Lower leg skin (tissue), 3 donors: ENCODE results near the gene OR52E4.

Experiments used
- CTCF ChIP-seq, 3 donors: fragments of 450-650 bp; IDR thresholded peaks; one replicate each; pipeline ENCODE4 v1.5.1; 2016; ENCODE audit warnings: antibody characterized with exemption in 3 of 3, mild to moderate bottlenecking in 3 of 3, moderate library complexity in 2 of 3
- POLR2A ChIP-seq, 2 donors: fragments of 450-650 bp; IDR thresholded peaks; one replicate each; pipeline ENCODE4 v1.6.1; 2016 to 2017; ENCODE audit warnings: antibody characterized with exemption in 2 of 2, mild to moderate bottlenecking in 1 of 2, moderate library complexity in 1 of 2

GRCh38 chr11:5837695-5838094 lies 42.7 kb upstream of the OR52E4 start:
- no peak for TF ChIP-seq CTCF (IDR thresholded peaks at IDR 0.05)
- TF ChIP-seq POLR2A (IDR thresholded peaks at IDR 0.05) = no peak
